Posterior vena cava (tissue), 2 donors: ENCODE data around the gene PVR. TPM values are rescaled to one million over a fixed set of nuclear protein-coding genes. Genes with fewer than 3 reads are reported as not detected.
"Not testable (repeated sequence)": the region's sequence is repeated elsewhere in the genome, so short reads cannot be mapped to it uniquely, and the experiment has no call there.

Experiments
- DNase-seq: peaks from one replicate; pipeline ENCODE4 v3.0.0-alpha.2; 2020; ENCODE audit warnings: low spot score
- intact Hi-C, 2 donors: fragments of 100-400 bp; cut with DNase I; formaldehyde crosslinking; loops; one replicate each; pipeline versions ENCODE4 v1.14.1 to v1.14.2; 2022 to 2023
- total RNA-seq, 2 donors: library from RNA; stranded (reverse); fragmentation: NEBNext Ultra II Directional; extraction: Animal tissue kit (Norgen Biotek cat#: 25700); gene quantifications; one replicate each; pipeline ENCODE4 v1.2.1, GENCODE V29; 2021
- donor health status: DM: yes; HTN: yes; CAD: no.
- donor health status: DM: yes; HTN: yes; CAD: no.

PVR gene
- total RNA-seq, 2 donors from 2014 or later, result 22.4 to 35.6 TPM

- DNase-seq, result no peak
- intact Hi-C loops, result no loop called here
Observed at GRCh38 chr19:44614313-44614712, 29.4 kb upstream of the PVR start.

GRCh38 chr19:44615863-44616247 lies 27.9 kb upstream of the PVR start:
- intact Hi-C loops, result loop anchor here in 1 of 2 donors (1.0 kb wide), 1 partner anchor 32 kb away; no protein-coding TSS in a partner anchor
- DNase-seq, result no peak

GRCh38 chr19:44617110-44617880 lies 26.4 kb upstream of the PVR start:
- intact Hi-C loops, result no loop called here
- no peak for DNase-seq

DNA sequence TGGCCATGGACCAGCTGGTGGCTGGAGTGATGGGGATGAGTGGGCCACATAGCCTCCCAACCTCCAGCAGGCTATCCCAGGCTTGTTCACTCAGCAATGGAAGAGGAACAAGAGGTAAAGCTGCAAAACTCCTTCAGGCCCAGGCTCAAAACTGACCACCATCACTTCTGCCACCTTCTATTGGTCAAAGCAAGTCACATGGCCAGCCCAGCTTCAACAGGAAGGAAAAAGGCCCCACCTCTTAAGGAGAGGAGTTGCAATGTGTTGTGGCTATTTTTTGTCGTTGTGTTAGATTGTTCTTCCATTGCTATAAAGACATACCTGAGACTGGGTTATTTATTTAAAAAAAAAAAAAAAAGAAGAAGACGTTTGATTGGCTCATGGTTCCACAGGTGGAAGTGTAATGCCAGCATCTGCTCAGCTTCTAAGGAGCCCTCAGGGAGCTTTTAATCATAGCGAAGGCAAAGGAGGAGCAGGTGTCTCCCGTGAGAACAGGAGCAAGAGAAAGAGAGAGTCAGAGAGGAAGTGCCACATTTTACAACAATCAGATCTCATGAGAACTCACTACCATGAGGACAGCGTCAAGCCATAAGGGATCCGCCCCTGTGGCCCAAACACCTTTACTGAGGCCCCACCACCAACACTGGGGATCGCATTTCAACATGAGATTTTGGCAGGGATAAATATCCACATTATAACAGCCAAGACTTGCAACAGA lies 24.9 kb upstream of the PVR start:
- intact Hi-C loops, result no loop called here
- DNase-seq, result no peak

GRCh38 chr19:44620667-44621066 lies 23.0 kb upstream of the PVR start:
- intact Hi-C loops, result no loop called here
- DNase-seq, result no peak

DNA sequence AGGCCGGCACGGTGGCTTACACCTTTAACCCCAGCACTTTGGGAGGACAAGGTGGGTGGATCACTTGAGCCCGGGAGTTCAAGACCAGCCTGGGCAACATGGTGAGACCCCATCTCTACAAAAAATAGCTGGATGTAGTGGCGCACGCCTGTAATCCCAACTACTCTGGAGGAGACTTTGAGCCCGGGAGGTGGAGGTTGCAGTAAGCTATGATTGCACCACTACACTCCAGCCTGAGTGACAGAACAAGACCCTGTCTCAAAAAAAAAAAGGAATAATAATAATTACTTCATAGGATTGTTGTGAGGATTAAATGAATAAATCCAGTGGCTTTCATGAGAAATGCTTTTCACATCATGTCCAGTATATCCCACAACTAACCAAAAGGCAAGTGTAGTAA lies 22.3 kb upstream of the PVR start:
- DNase-seq, result no peak
- intact Hi-C loops, result no loop called here

DNA sequence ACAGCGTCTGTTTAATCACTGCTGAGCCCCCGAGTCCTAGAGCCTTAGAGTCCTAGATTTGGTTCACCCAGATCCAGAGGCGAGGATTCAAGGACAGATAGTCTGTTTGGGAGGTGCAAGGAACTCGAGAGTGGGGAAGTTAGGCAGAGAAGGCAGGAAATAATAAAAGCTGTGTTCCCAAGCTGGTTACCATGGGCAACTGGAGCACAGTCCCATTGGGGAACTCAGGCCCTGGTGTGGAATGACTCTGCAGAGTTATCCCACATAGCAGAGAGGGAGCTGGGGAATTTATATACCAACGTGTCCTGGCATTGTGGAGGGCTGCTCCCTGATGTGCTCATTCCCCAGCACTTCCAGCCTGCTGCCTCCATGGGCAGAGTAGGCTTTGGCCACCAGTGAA lies 20.6 kb upstream of the PVR start:
- intact Hi-C loops, result no loop called here
- DNase-seq, result no peak

- DNase-seq, result no peak
- intact Hi-C loops, result no loop called here
Observed at GRCh38 chr19:44623626-44624025, 20.1 kb upstream of the PVR start.

DNA sequence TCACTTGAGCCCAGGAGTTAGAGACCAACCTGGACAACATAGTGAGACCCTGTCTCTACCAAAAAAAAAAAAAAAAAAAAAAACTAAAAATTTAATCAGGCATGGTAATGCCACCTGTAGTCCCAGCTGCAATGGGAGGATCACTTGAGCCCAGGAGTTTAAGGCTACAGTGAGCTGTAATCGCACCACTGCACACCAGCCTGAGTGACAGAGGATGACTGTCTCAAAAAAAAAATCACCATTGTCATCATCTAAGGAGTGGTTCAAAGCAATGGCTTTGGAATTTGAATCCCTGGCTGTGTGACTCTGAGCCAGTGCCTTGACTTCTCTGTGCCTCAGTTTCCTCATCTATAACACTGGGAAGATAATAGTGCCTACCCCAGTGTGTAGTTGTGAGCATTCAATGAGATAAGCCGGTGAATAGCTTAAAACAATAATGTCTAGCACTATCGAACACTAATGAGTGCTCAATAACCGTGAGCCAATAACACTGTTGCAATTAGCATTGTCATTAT lies 18.8 kb upstream of the PVR start:
- intact Hi-C loops, result no loop called here
- no peak for DNase-seq

- DNase-seq, intact Hi-C loops: not testable (repeated sequence)
Observed at GRCh38 chr19:44625637-44626036, 18.1 kb upstream of the PVR start.

DNA sequence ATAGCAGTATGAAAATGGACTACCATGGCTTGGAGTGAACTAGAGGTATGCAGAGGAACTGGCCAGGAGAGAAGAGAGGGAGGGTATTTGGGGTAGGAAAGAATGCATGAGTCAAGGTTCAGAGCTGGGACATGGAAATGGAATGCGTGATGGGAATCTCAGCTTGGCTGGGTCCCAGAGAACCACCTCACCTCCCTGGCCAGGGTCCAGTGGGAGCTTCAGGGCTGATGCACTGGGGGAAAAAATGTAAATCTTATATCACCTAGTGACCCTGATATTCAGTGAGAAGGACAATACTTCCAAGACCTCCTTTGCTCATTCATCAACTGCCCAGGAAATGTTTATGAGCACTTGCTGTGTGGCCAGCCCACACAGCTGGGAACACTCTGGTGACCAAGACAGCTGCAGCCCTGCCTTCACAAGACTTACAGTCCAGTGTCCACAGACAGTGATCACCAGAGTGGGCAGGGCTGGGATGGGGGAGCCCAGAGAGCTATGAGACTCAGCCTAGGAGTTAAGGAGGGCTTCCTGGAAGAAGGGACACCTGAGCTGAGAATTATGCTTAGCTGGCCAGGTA lies 17.6 kb upstream of the PVR start:
- DNase-seq, result no peak
- intact Hi-C loops, result no loop called here

DNA sequence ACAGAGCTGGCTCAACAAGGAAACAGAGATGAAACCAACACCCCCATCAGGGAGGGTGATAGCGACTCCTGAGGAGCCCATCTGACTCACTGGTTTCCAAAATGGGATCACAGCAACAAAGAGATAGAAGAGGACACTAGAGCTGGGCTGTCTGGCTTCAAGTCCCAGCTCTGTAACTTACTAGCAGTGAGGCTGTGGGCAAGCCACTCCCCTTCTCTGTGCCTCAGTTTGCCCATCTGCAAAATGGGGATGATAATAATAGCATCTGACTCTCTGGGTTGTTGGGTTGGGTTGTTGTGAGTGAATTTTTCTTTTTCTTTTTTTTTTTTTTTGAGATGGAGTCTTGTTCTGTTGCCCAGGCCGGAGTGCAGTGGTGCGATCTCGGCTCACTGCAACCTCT lies 16.1 kb upstream of the PVR start:
- intact Hi-C loops, result no loop called here
- no peak for DNase-seq

DNA sequence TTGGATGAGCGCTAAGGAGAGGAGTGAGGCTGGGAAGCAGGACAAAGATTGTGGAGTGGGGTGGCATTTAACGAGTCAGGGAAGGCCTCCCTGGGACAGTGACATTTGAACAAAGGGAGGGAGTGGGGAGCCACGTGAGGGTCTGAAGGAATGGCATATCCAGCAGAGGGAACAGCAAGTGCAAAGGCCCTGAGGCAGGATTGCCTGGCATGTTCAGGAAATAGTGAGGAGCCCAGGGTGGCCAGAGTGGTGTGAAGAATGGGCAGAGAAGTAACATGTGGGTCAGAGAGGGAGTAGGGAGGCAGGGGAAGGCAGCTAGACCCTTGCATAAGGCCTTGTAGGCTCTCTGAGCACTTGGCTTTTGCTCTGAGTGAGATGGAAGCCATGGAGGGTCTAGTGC lies 14.9 kb upstream of the PVR start:
- peak; percentile 36 for DNase-seq
- intact Hi-C loops, result no loop called here

DNA sequence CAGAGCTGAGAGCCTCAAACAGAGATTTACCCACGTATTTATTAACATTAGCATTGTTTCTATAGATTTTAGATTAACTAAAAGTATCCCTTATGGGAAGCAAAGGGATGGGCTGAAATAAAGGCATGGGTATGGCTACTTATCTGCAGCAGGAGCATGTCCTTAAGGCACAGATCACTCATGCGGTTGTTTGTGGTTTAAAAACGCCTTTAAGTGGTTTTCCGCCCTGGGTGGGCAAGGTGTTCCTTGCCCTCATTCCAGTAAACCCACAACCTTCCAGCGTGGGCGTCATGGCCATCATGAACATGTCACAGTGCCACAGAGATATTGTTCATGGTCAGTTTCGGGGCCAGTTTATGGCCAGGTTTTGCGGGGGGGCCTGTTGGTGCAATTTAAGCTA lies 12.1 kb upstream of the PVR start:
- peak; percentile 49 for DNase-seq

GRCh38 chr19:44634058-44634457 lies 9.7 kb upstream of the PVR start:
- peak; percentile 35 for DNase-seq
- intact Hi-C loops, result not testable (repeated sequence)

More for the DNA sequence above, 12.1 kb upstream of the PVR start:
- intact Hi-C loops, result not testable (repeated sequence)

DNA sequence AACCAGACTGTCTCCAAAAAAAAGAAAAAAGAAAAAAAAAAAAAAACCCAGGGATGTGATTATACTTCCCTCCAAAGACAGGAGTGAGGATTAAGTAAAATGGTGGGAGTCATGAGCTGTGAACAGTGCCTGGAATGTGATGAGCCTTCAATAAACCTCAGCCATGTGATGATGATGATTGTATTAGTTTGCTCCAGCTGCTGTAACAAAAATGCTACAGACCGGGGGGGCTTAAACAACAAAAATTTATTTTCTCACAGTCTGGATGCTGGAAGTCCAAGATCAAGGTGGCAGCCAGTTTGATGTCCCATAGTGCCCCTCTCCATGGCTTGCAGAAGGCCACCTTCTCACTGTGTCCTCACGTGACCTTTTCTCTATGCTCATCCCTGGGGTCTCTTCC lies 8.9 kb upstream of the PVR start:
- DNase-seq, result no peak
- intact Hi-C loops, result no loop called here

- peak; percentile 53 for DNase-seq
- intact Hi-C loops, result no loop called here
Observed at GRCh38 chr19:44635581-44636438, 7.9 kb upstream of the PVR start.

GRCh38 chr19:44636439-44637389 lies 7.0 kb upstream of the PVR start:
- intact Hi-C loops, result no loop called here

More at GRCh38 chr19:44636439-44637389, 7.0 kb upstream of the PVR start:
- DNase-seq, result peak; percentile 49
